Upper lobe of right lung (tissue), 1 donor: Measurements from ENCODE around the gene PI4K2B. TPM values are rescaled to one million over a fixed set of nuclear protein-coding genes. Genes with fewer than 3 reads are reported as not detected.
"Not testable (repeated sequence)": the region's sequence is repeated elsewhere in the genome, so short reads cannot be mapped to it uniquely, and the experiment has no call there.

Experiments used
- ATAC-seq: fragments of 200-7000 bp; cut with Tn5 transposase; one replicate; pipeline ENCODE4 v1.9.1; 2020; ENCODE audit warnings: mild to moderate bottlenecking, moderate library complexity
- DNase-seq: peaks from one replicate; pipeline ENCODE4 v3.0.0-alpha.2; 2020
- H3K27ac ChIP-seq: fragments of 200-600 bp; one replicate; pipeline ENCODE4 v1.8.0; 2022
- H3K27me3 ChIP-seq: fragments of 200-600 bp; one replicate; pipeline ENCODE4 v1.8.0; 2022; ENCODE audit warnings: mild to moderate bottlenecking
- H3K36me3 ChIP-seq: fragments of 200-600 bp; one replicate; pipeline ENCODE4 v1.8.0; 2022
- H3K4me1 ChIP-seq: fragments of 200-600 bp; one replicate; pipeline ENCODE4 v1.8.0; 2022
- H3K4me3 ChIP-seq: fragments of 200-600 bp; one replicate; pipeline ENCODE4 v1.8.0; 2022; ENCODE audit warnings: mild to moderate bottlenecking
- H3K9me3 ChIP-seq: fragments of 200-600 bp; one replicate; pipeline ENCODE4 v1.8.0; 2022
- intact Hi-C: fragments of 100-400 bp; cut with DNase I; formaldehyde crosslinking; loops from one replicate; pipeline ENCODE4 v1.11.0; 2022
- total RNA-seq: library from RNA; stranded (reverse); fragmentation: NEBNext Ultra II Directional; extraction: Animal tissue kit (Norgen Biotek cat#: 25700); gene quantifications from one replicate; pipeline ENCODE4 v1.2.1, GENCODE V29; 2021
- TF ChIP-seq, protein P1 (sequence below): fragments of 200-600 bp; IDR thresholded peaks from one replicate; pipeline ENCODE4 v1.8.0; 2022; ENCODE audit warnings: antibody characterized with exemption
- donor health status: DM: no; HTN: yes; CAD: no; lungs with severe emphysema.

PI4K2B gene
- total RNA-seq, 1 donor from 2014 or later = 21.8 TPM

- H3K9me3 ChIP-seq = no peaks in the 10 kb centered on the region
- H3K4me1 ChIP-seq = peaks cover 12% of the 10 kb centered on the region
- no peaks in the 10 kb centered on the region for H3K27me3 ChIP-seq
- H3K27ac ChIP-seq = peak overlapping the region; percentile 58
- DNase-seq (no peak), ATAC-seq (peak; percentile 59)
- H3K4me3 ChIP-seq = no peak overlapping the region
- H3K36me3 ChIP-seq = no peaks in the 10 kb centered on the region
- intact Hi-C loops = no loop called here
- TF ChIP-seq, protein P1, sequence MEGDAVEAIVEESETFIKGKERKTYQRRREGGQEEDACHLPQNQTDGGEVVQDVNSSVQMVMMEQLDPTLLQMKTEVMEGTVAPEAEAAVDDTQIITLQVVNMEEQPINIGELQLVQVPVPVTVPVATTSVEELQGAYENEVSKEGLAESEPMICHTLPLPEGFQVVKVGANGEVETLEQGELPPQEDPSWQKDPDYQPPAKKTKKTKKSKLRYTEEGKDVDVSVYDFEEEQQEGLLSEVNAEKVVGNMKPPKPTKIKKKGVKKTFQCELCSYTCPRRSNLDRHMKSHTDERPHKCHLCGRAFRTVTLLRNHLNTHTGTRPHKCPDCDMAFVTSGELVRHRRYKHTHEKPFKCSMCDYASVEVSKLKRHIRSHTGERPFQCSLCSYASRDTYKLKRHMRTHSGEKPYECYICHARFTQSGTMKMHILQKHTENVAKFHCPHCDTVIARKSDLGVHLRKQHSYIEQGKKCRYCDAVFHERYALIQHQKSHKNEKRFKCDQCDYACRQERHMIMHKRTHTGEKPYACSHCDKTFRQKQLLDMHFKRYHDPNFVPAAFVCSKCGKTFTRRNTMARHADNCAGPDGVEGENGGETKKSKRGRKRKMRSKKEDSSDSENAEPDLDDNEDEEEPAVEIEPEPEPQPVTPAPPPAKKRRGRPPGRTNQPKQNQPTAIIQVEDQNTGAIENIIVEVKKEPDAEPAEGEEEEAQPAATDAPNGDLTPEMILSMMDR = no peak
These were observed 13.1 kb downstream of the PI4K2B start for GRCh38 chr4:25246680-25247611.

- H3K27ac ChIP-seq, H3K27me3 ChIP-seq, H3K4me3 ChIP-seq, H3K36me3 ChIP-seq, DNase-seq, H3K9me3 ChIP-seq, ATAC-seq, intact Hi-C loops: not testable (repeated sequence)
- H3K4me1 ChIP-seq = peaks cover 27% of the 10 kb centered on the region
These were observed 15.0 kb downstream of the PI4K2B start for GRCh38 chr4:25248875-25249274.

GRCh38 chr4:25249494-25249893, 15.7 kb downstream of the PI4K2B start:
- H3K36me3 ChIP-seq, H3K9me3 ChIP-seq, H3K27me3 ChIP-seq, H3K4me3 ChIP-seq, H3K27ac ChIP-seq, intact Hi-C loops, DNase-seq, ATAC-seq: not testable (repeated sequence)
- H3K4me1 ChIP-seq = peaks cover 27% of the 10 kb centered on the region

DNA sequence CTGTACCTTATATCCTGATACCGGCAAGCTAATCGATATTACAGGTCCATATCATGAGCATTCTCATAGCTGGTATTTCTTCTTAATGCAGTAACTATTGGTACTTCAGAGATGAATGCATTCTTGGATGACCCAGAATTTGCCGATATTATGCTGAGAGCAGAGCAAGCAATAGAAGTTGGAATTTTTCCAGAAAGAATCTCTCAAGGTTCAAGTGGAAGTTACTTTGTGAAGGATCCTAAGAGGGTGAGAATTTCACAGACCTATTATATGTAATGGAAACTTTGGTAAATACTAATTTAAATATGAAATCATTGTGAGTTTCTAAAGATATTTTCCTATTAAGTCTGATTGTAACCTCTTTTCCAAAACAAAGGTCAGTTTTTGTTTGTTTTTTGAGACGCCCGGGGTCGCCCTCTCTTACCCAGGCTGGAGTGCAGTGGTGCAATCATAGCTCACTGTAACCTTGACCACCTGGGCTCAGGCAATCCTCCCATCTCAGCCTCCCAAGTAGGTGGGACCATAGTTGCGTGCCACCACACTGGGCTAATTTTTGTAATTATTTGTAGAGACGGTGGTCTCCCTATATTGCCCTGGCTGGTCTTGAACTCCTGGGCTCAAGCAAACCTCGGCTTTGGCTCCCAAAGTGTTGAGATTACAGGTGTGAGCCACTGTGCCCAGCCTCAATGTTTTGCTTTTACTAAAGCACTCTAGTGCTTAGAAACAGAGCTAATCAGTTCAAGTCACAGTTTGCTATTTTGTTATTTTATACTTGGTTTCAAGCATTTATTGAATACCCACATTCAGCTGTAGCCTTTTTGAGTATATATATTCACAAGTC, 18.6 kb downstream of the PI4K2B start:
- intact Hi-C loops = no loop called here
- peaks cover 24% of the 10 kb centered on the region for H3K4me1 ChIP-seq
- no peak overlapping the region for H3K4me3 ChIP-seq
- no peak for DNase-seq
- peak overlapping the region; percentile 1 for H3K27ac ChIP-seq
- H3K27me3 ChIP-seq = no peaks in the 10 kb centered on the region
- H3K36me3 ChIP-seq = peaks cover 25% of the 10 kb centered on the region
- TF ChIP-seq, protein P1 = no peak
- ATAC-seq = no peak
- no peaks in the 10 kb centered on the region for H3K9me3 ChIP-seq

DNA sequence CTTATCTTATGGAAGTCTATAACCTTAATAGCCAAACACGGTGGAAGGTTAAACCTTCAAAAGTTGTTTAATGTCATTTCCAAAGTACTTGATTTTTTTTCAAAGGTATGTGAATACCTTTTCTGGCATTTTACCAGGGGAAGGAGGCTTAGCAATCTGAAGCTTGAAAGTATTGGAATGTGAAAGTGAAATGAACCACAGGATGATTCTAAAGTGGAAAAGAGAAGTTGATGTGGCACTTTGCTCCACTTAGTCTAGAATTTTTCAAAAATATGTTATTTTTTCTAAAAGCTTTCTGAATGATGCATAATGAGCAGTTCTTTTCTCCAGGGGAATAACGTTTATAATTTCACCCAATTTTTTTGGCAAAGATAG, 19.2 kb downstream of the PI4K2B start:
- H3K4me1 ChIP-seq = peaks cover 18% of the 10 kb centered on the region
- H3K36me3 ChIP-seq = peaks cover 31% of the 10 kb centered on the region
- H3K27ac ChIP-seq = peak overlapping the region; percentile 1
- H3K27me3 ChIP-seq = no peaks in the 10 kb centered on the region
- DNase-seq = no peak
- intact Hi-C loops = no loop called here
- ATAC-seq = peak; percentile 62
- no peaks in the 10 kb centered on the region for H3K9me3 ChIP-seq
- TF ChIP-seq, protein P1 = no peak
- H3K4me3 ChIP-seq = no peak overlapping the region

DNA sequence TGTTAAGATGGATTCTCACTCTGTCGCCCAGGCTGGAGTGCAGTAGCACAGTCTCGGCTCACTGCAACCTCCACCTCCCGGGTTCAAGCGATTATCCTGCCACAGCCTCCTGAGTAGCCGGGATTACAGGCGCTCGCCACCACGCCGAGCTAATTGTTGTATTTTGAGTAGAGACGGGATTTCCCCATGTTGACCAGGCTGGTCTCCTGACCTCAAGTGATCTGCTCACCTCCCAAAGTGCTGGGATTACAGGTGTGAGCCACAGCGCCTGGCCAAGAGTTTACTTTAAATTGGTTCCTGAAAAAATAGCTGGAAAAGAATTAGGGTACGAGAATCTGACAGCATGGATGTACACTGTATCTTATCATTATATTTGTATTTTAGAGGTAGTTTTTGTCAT, 20.0 kb downstream of the PI4K2B start:
- peaks cover 15% of the 10 kb centered on the region for H3K4me1 ChIP-seq
- intact Hi-C loops, H3K4me3 ChIP-seq, DNase-seq, H3K9me3 ChIP-seq, H3K27ac ChIP-seq, ATAC-seq, H3K27me3 ChIP-seq: not testable (repeated sequence)
- H3K36me3 ChIP-seq = peaks cover 38% of the 10 kb centered on the region
